B cell (primary cell): Measurements from ENCODE around the gene LRP2BP. TPM values are rescaled to one million over a fixed set of nuclear protein-coding genes. Genes with fewer than 3 reads are reported as not detected.

Experiments
- ATAC-seq: fragments of 200-7000 bp; cut with Tn5 transposase; one replicate; pipeline ENCODE4 v1.10.0; 2021; ENCODE audit warnings: low read depth, mild to moderate bottlenecking, moderate number of reproducible peaks, moderate library complexity
- CTCF ChIA-PET: fragments of 350-600 bp; sonication (Branson Sonifier 250); formaldehyde crosslinking; loops from one replicate; lab custom pipeline; 2021; ENCODE audit warnings: antibody characterized with exemption, inconsistent platforms; lab: Charles Lee
- POLR2A ChIA-PET: fragments of 350-600 bp; sonication (Branson Sonifier 250); formaldehyde crosslinking; loops from one replicate; lab custom pipeline; 2021; ENCODE audit warnings: antibody characterized with exemption; lab: Charles Lee
- DNase-seq: peaks from one replicate; pipeline ENCODE4 v3.0.0; 2013
- H2AFZ ChIP-seq: 2 replicates; pipeline ENCODE4 v1.6.1; 2012; ENCODE audit warnings: mild to moderate bottlenecking, low read depth, low read length; ENCODE audit not compliant: insufficient read depth, poor library complexity, severe bottlenecking
- H3K27ac ChIP-seq, 2 donors: 1 replicate in 1 of 2; 2 replicates in 1 of 2; pipeline ENCODE4 v1.5.1; 2012 to 2013; ENCODE audit warnings: low read length in 2 of 2, mild to moderate bottlenecking in 2 of 2, moderate library complexity in 1 of 2
- H3K27me3 ChIP-seq, 4 experiments: fragments of 200-600 bp in 1 of 4; sonication (generic) in 1 of 4; replicated peaks in 1 of 4; 1 replicate in 2 of 4; 2 replicates in 2 of 4; pipeline versions ENCODE4 v1.6.1 to v1.7.0; 2013 to 2016; ENCODE audit warnings: low read length in 3 of 4, mild to moderate bottlenecking in 2 of 4, mixed read lengths in 1 of 4, moderate library complexity in 1 of 4; ENCODE audit not compliant: insufficient read depth in 4 of 4, control insufficient read depth in 3 of 4; ENCODE audit errors: control extremely low read depth in 1 of 4
- H3K36me3 ChIP-seq, 2 experiments: replicated peaks in 1 of 2; 1 replicate in 1 of 2; 2 replicates in 1 of 2; pipeline versions ENCODE4 v1.6.1 to v1.7.1; 2013; ENCODE audit warnings: low read length in 1 of 2; ENCODE audit not compliant: insufficient read depth in 2 of 2, control insufficient read depth in 1 of 2; ENCODE audit errors: control extremely low read depth in 1 of 2, extremely low read depth in 1 of 2
- H3K4me1 ChIP-seq, 2 donors: fragments of 200-600 bp in 1 of 2; sonication (generic) in 1 of 2; 1 replicate in 1 of 2; 2 replicates in 1 of 2; pipeline versions ENCODE4 v1.5.1 to v1.6.1; 2013 to 2017; ENCODE audit warnings: low read length in 2 of 2; ENCODE audit not compliant: control insufficient read depth in 2 of 2, insufficient read depth in 2 of 2
- H3K4me2 ChIP-seq: replicated peaks from 2 replicates; pipeline ENCODE3; 2012; ENCODE audit warnings: mild to moderate bottlenecking, low read depth, low read length; ENCODE audit not compliant: poor library complexity, severe bottlenecking
- H3K4me3 ChIP-seq, 5 experiments: fragments of 200-600 bp in 1 of 5; sonication (generic) in 1 of 5; 1 replicate in 3 of 5; 2 replicates in 2 of 5; pipeline versions ENCODE4 v1.5.1 to v1.7.0; 2011 to 2016; ENCODE audit warnings: low read length in 4 of 5, mild to moderate bottlenecking in 4 of 5, low read depth in 2 of 5, control low read depth in 1 of 5, moderate library complexity in 1 of 5; ENCODE audit not compliant: insufficient read depth in 1 of 5; ENCODE audit errors: control extremely low read depth in 1 of 5, extremely low read depth in 1 of 5
- H3K79me2 ChIP-seq: fragments of 200-600 bp; sonication (generic); one replicate; pipeline ENCODE4 v1.6.0; 2016; ENCODE audit warnings: low read length; ENCODE audit not compliant: control insufficient read depth, insufficient read depth
- H3K9ac ChIP-seq: fragments of 200-600 bp; sonication (generic); 2 replicates; pipeline ENCODE4 v1.6.1; 2017; ENCODE audit warnings: mild to moderate bottlenecking, low read length, moderate library complexity
- H3K9me3 ChIP-seq, 3 donors: one replicate each; pipeline versions ENCODE4 v1.6.1 to v1.7.1; 2013; ENCODE audit warnings: low read length in 2 of 3; ENCODE audit not compliant: control insufficient read depth in 2 of 3, insufficient read depth in 1 of 3; ENCODE audit errors: control extremely low read depth in 1 of 3
- H4K20me1 ChIP-seq: 2 replicates; pipeline ENCODE4 v1.6.0; 2012; ENCODE audit warnings: mild to moderate bottlenecking, low read length; ENCODE audit not compliant: insufficient read depth, control insufficient read depth, poor library complexity, severe bottlenecking
- H3K27ac Mint-ChIP-seq: one replicate; pipeline ENCODE4 v1.8.0; 2021; ENCODE audit warnings: mixed read lengths
- H3K27me3 Mint-ChIP-seq: one replicate; pipeline ENCODE4 v1.8.0; 2021; ENCODE audit warnings: mixed read lengths
- H3K4me1 Mint-ChIP-seq: one replicate; pipeline ENCODE4 v1.8.0; 2021; ENCODE audit warnings: mixed read lengths
- H3K4me3 Mint-ChIP-seq: one replicate; pipeline ENCODE4 v1.8.0; 2021; ENCODE audit warnings: mixed read lengths
- H3K9me3 Mint-ChIP-seq: one replicate; pipeline ENCODE4 v1.8.0; 2022; ENCODE audit warnings: mixed read lengths; ENCODE audit not compliant: insufficient read depth
- EZH2 ChIP-seq: IDR thresholded peaks from 2 replicates; pipeline ENCODE4 v1.6.1; 2012; ENCODE audit warnings: borderline replicate concordance, low read depth, mild to moderate bottlenecking, moderate library complexity, low read length; ENCODE audit not compliant: insufficient read depth, poor library complexity, severe bottlenecking
- WGBS: methylation state at CpG from one replicate; pipeline ENCODE4 v1.1.5; 2013; ENCODE audit warnings: missing lambda C conversion rate; ENCODE audit not compliant: insufficient coverage; 5-methylcytosine and 5-hydroxymethylcytosine counted together
- intact Hi-C: fragments of 100-400 bp; cut with micrococcal nuclease; formaldehyde crosslinking; loops from one replicate; pipeline ENCODE4 v1.10.0; 2022
- polyA plus RNA-seq: library from polyadenylated mRNA; depleted of rRNA; stranded (reverse); fragments of >200 nt; gene quantifications from 2 replicates; pipeline ENCODE4 v1.2.3, GENCODE V29; 2012
- total RNA-seq, 2 donors: library from RNA; stranded (reverse); fragments of 120-200 nt in 1 of 2; gene quantifications; 1 replicate in 1 of 2; 2 replicates in 1 of 2; pipeline versions ENCODE4 v1.2.3 to v1.2.4, GENCODE V29; 2013 to 2022
- TF ChIP-seq, protein P1 (sequence below): fragments of 200-600 bp; IDR thresholded peaks from one replicate; pipeline ENCODE4 v1.8.0; 2022; ENCODE audit warnings: antibody characterized with exemption, mild to moderate bottlenecking

The LRP2BP gene
- total and polyA plus RNA-seq, 2 donors (not counting 1 experiment from before 2014, with no cell fraction given) = 0.15 to 1.6 TPM

DNA sequence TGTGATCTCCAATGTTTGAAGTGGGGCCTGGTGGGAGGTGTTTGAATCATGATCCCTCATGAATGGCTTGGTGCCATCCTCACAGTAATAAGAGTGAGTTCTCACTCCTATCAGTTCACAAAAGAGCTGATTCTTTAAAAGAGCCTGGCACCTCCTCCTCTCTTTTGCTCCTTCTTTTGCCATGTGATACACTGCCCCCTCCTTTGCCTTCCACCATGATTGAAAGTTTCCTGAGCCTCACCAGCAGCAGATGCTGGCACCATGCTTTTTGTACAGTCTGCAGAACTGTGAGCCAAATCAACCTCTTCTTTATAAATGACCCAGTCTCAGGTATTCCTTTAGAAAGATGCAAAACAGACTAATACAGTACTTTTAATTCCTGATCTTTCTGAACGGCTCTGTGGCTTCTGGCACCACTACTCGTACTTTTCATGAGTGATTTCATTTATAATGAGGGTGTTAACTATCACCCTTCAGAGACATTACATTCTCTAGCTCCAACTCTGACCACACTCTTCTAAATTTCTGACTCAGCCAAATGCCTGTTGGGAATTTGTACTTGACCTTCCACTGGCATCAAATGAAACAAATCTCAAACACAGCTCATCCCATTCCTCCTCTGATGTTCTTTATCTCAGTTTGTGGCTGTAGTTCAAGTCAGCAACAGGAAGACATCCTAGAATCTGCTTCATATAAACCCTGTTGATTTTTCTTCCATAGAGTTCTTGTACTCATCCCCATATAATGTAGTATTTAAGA lies 25.8 kb upstream of the LRP2BP start:
- Mint-ChIP-seq H3K4me1 (peaks cover 15% of the 10 kb centered on the region), H3K9me3 (no peaks in the 10 kb centered on the region), H3K4me3 (no peak overlapping the region), H3K27ac (no peak overlapping the region), H3K27me3 (no peaks in the 10 kb centered on the region)
- no peak overlapping the region for H2AFZ ChIP-seq
- no peaks in the 10 kb centered on the region for H3K27me3 ChIP-seq
- no peak for ATAC-seq
- no peak for TF ChIP-seq EZH2
- TF ChIP-seq, protein P1, sequence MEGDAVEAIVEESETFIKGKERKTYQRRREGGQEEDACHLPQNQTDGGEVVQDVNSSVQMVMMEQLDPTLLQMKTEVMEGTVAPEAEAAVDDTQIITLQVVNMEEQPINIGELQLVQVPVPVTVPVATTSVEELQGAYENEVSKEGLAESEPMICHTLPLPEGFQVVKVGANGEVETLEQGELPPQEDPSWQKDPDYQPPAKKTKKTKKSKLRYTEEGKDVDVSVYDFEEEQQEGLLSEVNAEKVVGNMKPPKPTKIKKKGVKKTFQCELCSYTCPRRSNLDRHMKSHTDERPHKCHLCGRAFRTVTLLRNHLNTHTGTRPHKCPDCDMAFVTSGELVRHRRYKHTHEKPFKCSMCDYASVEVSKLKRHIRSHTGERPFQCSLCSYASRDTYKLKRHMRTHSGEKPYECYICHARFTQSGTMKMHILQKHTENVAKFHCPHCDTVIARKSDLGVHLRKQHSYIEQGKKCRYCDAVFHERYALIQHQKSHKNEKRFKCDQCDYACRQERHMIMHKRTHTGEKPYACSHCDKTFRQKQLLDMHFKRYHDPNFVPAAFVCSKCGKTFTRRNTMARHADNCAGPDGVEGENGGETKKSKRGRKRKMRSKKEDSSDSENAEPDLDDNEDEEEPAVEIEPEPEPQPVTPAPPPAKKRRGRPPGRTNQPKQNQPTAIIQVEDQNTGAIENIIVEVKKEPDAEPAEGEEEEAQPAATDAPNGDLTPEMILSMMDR = no peak
- no peaks in the 10 kb centered on the region for H3K9me3 ChIP-seq
- H3K79me2 ChIP-seq = peaks cover 35% of the 10 kb centered on the region
- H3K4me3 ChIP-seq = no peak overlapping the region
- H4K20me1 ChIP-seq = no peaks in the 10 kb centered on the region
- no peak for DNase-seq
- intact Hi-C loops = loop anchor here (10.0 kb wide), 1 partner anchor 1917 kb away; the partner anchor contains the start of gene ING2
- H3K4me1 ChIP-seq = peaks cover 13% of the 10 kb centered on the region in 2 donors
- no peak overlapping the region for H3K4me2 ChIP-seq
- no peak overlapping the region for H3K9ac ChIP-seq
- ChIA-PET POLR2A (no interaction called here), CTCF (interaction anchor here (2.0 kb wide), 1 partner anchor 176 kb away, joined by 7 read pairs; no protein-coding TSS in a partner anchor)
- no peak overlapping the region for H3K27ac ChIP-seq
- WGBS = no CpG with 5 or more reads among the region's 2 CpGs
- H3K36me3 ChIP-seq = peaks cover 4 to 18% of the 10 kb centered on the region in 2 experiments

DNA sequence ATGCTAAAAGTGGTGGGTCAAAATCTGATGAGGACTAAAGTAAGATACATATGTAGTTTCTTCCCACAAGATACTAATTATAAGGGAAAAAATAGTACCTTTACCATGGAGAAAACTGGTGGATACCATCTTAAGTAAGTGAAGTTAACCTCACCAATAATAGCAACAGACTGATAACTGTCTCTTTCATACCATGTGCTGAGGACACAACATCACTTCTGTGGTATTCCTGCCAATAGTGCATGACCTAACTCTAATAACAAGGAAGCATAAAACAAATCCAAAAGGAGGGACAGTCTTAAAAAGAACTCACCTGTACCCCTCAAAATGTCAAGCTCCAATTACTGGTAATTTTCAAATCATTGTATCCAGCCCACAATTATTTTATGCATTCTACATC lies 21.2 kb upstream of the LRP2BP start:
- ChIA-PET CTCF (no interaction called here), POLR2A (no interaction called here)
- Histone ChIP-seq H3K9ac (no peak overlapping the region), H3K4me1 (no peaks in the 10 kb centered on the region), H3K4me3 (no peak overlapping the region), H4K20me1 (no peaks in the 10 kb centered on the region), H3K4me2 (no peak overlapping the region), H3K9me3 (no peaks in the 10 kb centered on the region), H3K79me2 (peaks cover 3% of the 10 kb centered on the region), H2AFZ (no peak overlapping the region), H3K27me3 (no peaks in the 10 kb centered on the region), H3K36me3 (peaks cover 4 to 30% of the 10 kb centered on the region in 2 experiments), H3K27ac (no peak overlapping the region)
- TF ChIP-seq, protein P1 = no peak
- no peak for TF ChIP-seq EZH2
- Mint-ChIP-seq H3K9me3 (no peaks in the 10 kb centered on the region), H3K27ac (no peak overlapping the region), H3K27me3 (no peaks in the 10 kb centered on the region), H3K4me1 (no peaks in the 10 kb centered on the region), H3K4me3 (no peak overlapping the region)
- intact Hi-C loops = no loop called here
- ATAC-seq (no peak), DNase-seq (no peak)
